ENCODE data around the gene RNF130.

- TF ChIP-seq SMAD3 (CRISPR knock-in tag; IDR thresholded peaks at IDR 0.05; ENCODE audit: borderline replicate concordance): no peak
- no peak for TF ChIP-seq E2F5 (CRISPR knock-in tag; IDR thresholded peaks at IDR 0.05)
- no peak for TF ChIP-seq CTCF (IDR thresholded peaks at IDR 0.05)
- no peak for TF ChIP-seq ETV6 (CRISPR knock-in tag; IDR thresholded peaks at IDR 0.05)
- TF ChIP-seq ZNF423 (CRISPR knock-in tag; IDR thresholded peaks at IDR 0.05): no peak
- TF ChIP-seq SP1 (CRISPR knock-in tag; conservative IDR thresholded peaks at IDR 0.05): no peak
Measured at GRCh38 chr5:180060192-180060591, 11.4 kb downstream of the RNF130 start.
